ENCODE data around the gene CNTN5. TPM values are rescaled to one million over a fixed set of nuclear protein-coding genes. Genes with fewer than 3 reads are reported as not detected.

The CNTN5 gene
- total RNA-seq, 1 donor from 2014 or later: 3.2 TPM

- H3K27me3 Mint-ChIP-seq: peaks cover 3% of the 10 kb centered on the region
- no peak for DNase-seq (ENCODE audit: extremely low spot score, unreplicated experiment)
- no peak overlapping the region for H3K4me3 Mint-ChIP-seq
- peaks cover 4% of the 10 kb centered on the region for H3K36me3 Mint-ChIP-seq
- H3K4me1 Mint-ChIP-seq (ENCODE audit: unreplicated experiment): no peaks in the 10 kb centered on the region
- H3K27ac Mint-ChIP-seq: no peak overlapping the region
- no peaks in the 10 kb centered on the region for H3K9me3 Mint-ChIP-seq
- TF ChIP-seq, protein P1, sequence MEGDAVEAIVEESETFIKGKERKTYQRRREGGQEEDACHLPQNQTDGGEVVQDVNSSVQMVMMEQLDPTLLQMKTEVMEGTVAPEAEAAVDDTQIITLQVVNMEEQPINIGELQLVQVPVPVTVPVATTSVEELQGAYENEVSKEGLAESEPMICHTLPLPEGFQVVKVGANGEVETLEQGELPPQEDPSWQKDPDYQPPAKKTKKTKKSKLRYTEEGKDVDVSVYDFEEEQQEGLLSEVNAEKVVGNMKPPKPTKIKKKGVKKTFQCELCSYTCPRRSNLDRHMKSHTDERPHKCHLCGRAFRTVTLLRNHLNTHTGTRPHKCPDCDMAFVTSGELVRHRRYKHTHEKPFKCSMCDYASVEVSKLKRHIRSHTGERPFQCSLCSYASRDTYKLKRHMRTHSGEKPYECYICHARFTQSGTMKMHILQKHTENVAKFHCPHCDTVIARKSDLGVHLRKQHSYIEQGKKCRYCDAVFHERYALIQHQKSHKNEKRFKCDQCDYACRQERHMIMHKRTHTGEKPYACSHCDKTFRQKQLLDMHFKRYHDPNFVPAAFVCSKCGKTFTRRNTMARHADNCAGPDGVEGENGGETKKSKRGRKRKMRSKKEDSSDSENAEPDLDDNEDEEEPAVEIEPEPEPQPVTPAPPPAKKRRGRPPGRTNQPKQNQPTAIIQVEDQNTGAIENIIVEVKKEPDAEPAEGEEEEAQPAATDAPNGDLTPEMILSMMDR (conservative IDR thresholded peaks at IDR 0.05): peak; percentile 24
These were observed 890.4 kb downstream of the CNTN5 start for GRCh38 chr11:99911116-99911515.

GRCh38 chr11:99916078-99916477, 895.3 kb downstream of the CNTN5 start:
- Mint-ChIP-seq H3K9me3 (no peaks in the 10 kb centered on the region), H3K4me3 (no peak overlapping the region)

DNA sequence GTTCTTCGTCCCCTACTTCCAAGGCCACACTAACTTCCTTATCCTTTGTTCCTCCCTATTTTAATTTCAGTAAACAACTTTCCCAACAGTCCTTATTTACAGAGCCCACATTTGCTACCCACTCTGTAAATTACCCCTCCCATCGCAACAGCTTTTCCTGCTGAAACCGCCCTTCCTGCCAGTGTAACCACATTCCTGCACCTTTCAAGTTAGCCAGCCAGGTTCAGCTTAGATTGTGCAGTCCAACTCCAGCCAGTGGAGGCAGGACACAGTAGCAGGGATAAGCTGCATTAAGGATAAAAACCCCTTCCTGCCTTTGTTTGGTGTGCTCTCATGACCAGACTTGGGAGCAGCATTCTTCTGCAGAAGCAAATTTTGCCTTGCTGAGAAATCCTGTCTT, 898.0 kb downstream of the CNTN5 start:
- no peak for DNase-seq (ENCODE audit: extremely low spot score, unreplicated experiment)
- Mint-ChIP-seq H3K27me3 (no peaks in the 10 kb centered on the region), H3K4me3 (no peak overlapping the region), H3K9me3 (no peaks in the 10 kb centered on the region), H3K27ac (no peak overlapping the region), H3K4me1 (ENCODE audit: unreplicated experiment) (no peaks in the 10 kb centered on the region), H3K36me3 (no peaks in the 10 kb centered on the region)
- TF ChIP-seq, protein P1 (conservative IDR thresholded peaks at IDR 0.05): no peak

More at GRCh38 chr11:99916078-99916477, 895.3 kb downstream of the CNTN5 start:
- DNase-seq (ENCODE audit: extremely low spot score, unreplicated experiment): no peak
- H3K27me3 Mint-ChIP-seq: no peaks in the 10 kb centered on the region
- H3K27ac Mint-ChIP-seq: no peak overlapping the region
- H3K36me3 Mint-ChIP-seq: no peaks in the 10 kb centered on the region
- H3K4me1 Mint-ChIP-seq (ENCODE audit: unreplicated experiment): no peaks in the 10 kb centered on the region
- TF ChIP-seq, protein P1 (conservative IDR thresholded peaks at IDR 0.05): no peak

- TF ChIP-seq, protein P1 (conservative IDR thresholded peaks at IDR 0.05): no peak
- DNase-seq (ENCODE audit: extremely low spot score, unreplicated experiment): no peak
- Mint-ChIP-seq H3K9me3 (no peaks in the 10 kb centered on the region), H3K27ac (no peak overlapping the region), H3K4me3 (no peak overlapping the region), H3K27me3 (no peaks in the 10 kb centered on the region), H3K36me3 (no peaks in the 10 kb centered on the region), H3K4me1 (ENCODE audit: unreplicated experiment) (no peaks in the 10 kb centered on the region)
These were observed 900.2 kb downstream of the CNTN5 start for GRCh38 chr11:99920956-99921355.

DNA sequence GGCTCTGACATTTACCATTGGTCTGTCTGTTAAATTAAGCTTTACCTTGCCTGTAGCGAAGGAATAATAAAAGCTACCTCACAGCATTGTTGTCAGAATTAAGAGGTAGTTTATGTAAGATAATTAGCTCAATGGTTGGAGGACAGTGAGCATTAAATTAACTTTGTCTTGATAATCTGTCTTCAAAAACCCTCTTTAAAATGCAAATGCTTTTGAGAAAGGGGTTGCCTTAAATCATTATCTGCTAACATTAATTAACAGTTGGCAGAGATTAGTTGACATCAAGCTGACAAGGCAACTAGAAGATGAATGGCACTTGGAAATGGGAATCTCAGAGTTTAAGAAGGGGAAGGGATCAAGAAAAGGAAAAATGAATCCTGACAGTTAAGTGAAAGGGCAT, 905.2 kb downstream of the CNTN5 start:
- no peak for DNase-seq (ENCODE audit: extremely low spot score, unreplicated experiment)
- no peak overlapping the region for H3K27ac Mint-ChIP-seq
- no peaks in the 10 kb centered on the region for H3K27me3 Mint-ChIP-seq
- no peak overlapping the region for H3K4me3 Mint-ChIP-seq
- H3K36me3 Mint-ChIP-seq: no peaks in the 10 kb centered on the region
- H3K9me3 Mint-ChIP-seq: peaks cover 10% of the 10 kb centered on the region
- no peaks in the 10 kb centered on the region for H3K4me1 Mint-ChIP-seq (ENCODE audit: unreplicated experiment)
- TF ChIP-seq, protein P1 (conservative IDR thresholded peaks at IDR 0.05): no peak

- DNase-seq (ENCODE audit: extremely low spot score, unreplicated experiment): no peak
- peaks cover 10% of the 10 kb centered on the region for H3K9me3 Mint-ChIP-seq
- no peak overlapping the region for H3K4me3 Mint-ChIP-seq
- H3K4me1 Mint-ChIP-seq (ENCODE audit: unreplicated experiment): peaks cover 4% of the 10 kb centered on the region
- H3K27ac Mint-ChIP-seq: no peak overlapping the region
- H3K36me3 Mint-ChIP-seq: no peaks in the 10 kb centered on the region
- TF ChIP-seq, protein P1 (conservative IDR thresholded peaks at IDR 0.05): no peak
- H3K27me3 Mint-ChIP-seq: no peaks in the 10 kb centered on the region
These were observed 911.9 kb downstream of the CNTN5 start for GRCh38 chr11:99932684-99933083.
